Upper lobe of left lung (tissue), 6 donors: ENCODE results near the gene QRICH1. TPM values are rescaled to one million over a fixed set of nuclear protein-coding genes. Genes with fewer than 3 reads are reported as not detected.

Experiments used
- ATAC-seq, 2 donors: fragments of 200-7000 bp; cut with Tn5 transposase; one replicate each; pipeline ENCODE4 v1.9.1; 2022; ENCODE audit warnings: mild to moderate bottlenecking in 2 of 2, moderate library complexity in 2 of 2; ENCODE audit not compliant: low FRiP score in 2 of 2
- DNase-seq, 2 donors: peaks; one replicate each; pipeline ENCODE4 v3.0.0-alpha.2; 2019 to 2020
- H3K27ac ChIP-seq, 4 donors: fragments of 200-600 bp; sonication (generic); one replicate each; pipeline ENCODE4 v1.5.1; 2016 to 2019
- H3K27me3 ChIP-seq, 4 donors: fragments of 200-600 bp; sonication (generic); one replicate each; pipeline ENCODE4 v1.5.1; 2017 to 2019
- H3K36me3 ChIP-seq, 4 donors: fragments of 200-600 bp; sonication (generic); one replicate each; pipeline ENCODE4 v1.5.1; 2016 to 2019
- H3K4me1 ChIP-seq, 4 donors: fragments of 200-600 bp; sonication (generic); one replicate each; pipeline ENCODE4 v1.5.1; 2018 to 2019
- H3K4me3 ChIP-seq, 4 donors: fragments of 200-600 bp; sonication (generic); one replicate each; pipeline ENCODE4 v1.5.1; 2017 to 2019; ENCODE audit warnings: mild to moderate bottlenecking in 2 of 4, moderate library complexity in 1 of 4
- H3K9me3 ChIP-seq, 4 donors: fragments of 200-600 bp; sonication (generic); one replicate each; pipeline ENCODE4 v1.5.1; 2018 to 2019
- EP300 ChIP-seq, 4 donors: sonication (generic); formaldehyde crosslinking; IDR thresholded peaks; one replicate each; pipeline ENCODE4 v1.5.1; 2017; ENCODE audit warnings: antibody characterized with exemption in 4 of 4, control low read depth in 2 of 4
- POLR2A ChIP-seq, 4 donors: fragments of 450-650 bp; IDR thresholded peaks; one replicate each; pipeline ENCODE4 v1.5.1; 2016 to 2017; ENCODE audit warnings: antibody characterized with exemption in 4 of 4, mild to moderate bottlenecking in 2 of 4
- POLR2AphosphoS5 ChIP-seq, 2 donors: sonication (generic); formaldehyde crosslinking; IDR thresholded peaks; one replicate each; pipeline ENCODE4 v1.5.1; 2017; ENCODE audit warnings: antibody characterized with exemption in 2 of 2
- WGBS, 2 donors: methylation state at CpG; one replicate each; pipeline ENCODE4 v1.1.5; 2017 to 2018; 5-methylcytosine and 5-hydroxymethylcytosine counted together
- small RNA-seq, 4 donors: library from RNA; depleted of rRNA; stranded (forward); fragments of <200 nt; gene quantifications; one replicate each; pipeline ENCODE3, GENCODE V24; 2016
- total RNA-seq, 6 donors: library from RNA; depleted of rRNA in 4 of 6; stranded (reverse); fragments of >200 nt in 4 of 6; gene quantifications; one replicate each; pipeline versions ENCODE4 v1.1.0 to v1.2.1, GENCODE V29; 2016 to 2021
- TF ChIP-seq, protein P1 (sequence below), 6 experiments: fragments of 450-650 bp in 4 of 6; fragments of 200-600 bp in 2 of 6; sonication (generic) in 2 of 6; IDR thresholded peaks; one replicate each; pipeline ENCODE4 v1.5.1; 2016 to 2019; ENCODE audit warnings: antibody characterized with exemption in 6 of 6
- donor health status: DM: no; HTN: no; CAD: no; lungs with moderate emphysema.
- donor health status: DM: no; HTN: yes; CAD: no; lungs with severe emphysema.

The QRICH1 gene
- total RNA-seq, 6 donors from 2014 or later: 65.6 to 145 (median 74.2) TPM

DNA sequence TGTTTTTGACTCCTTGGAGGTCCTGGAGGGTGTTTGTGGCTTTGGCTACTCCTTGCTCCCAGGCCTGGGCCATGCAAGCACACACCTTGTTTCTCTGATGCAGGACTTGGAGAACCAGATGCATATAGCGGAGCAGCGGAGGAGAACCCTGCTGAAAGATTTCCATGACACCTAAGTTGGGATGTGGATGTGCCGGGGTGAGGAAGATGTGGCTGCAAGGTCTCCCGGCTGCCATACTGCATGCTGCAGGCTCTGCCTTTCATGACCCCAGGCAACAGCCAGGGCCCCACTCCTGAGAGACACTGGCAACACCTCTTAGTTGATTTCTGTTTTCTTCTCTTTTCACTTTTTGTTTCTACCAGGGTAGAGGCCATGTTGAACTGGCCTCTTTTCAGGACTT is 110.8 kb downstream of the QRICH1 start:
- no peak for DNase-seq
- WGBS, 2 donors: 93 to 97% methylated on average over 4 of the region's 4 CpGs
- H3K4me1 ChIP-seq: peaks cover 0 to 5% (median 1%) of the 10 kb centered on the region in 4 donors
- no peak overlapping the region for H3K27ac ChIP-seq
- TF ChIP-seq EP300 (IDR thresholded peaks at IDR 0.05) (no peak), POLR2AphosphoS5 (IDR thresholded peaks at IDR 0.05) (no peak), POLR2A (IDR thresholded peaks at IDR 0.05) (no peak)
- TF ChIP-seq, protein P1, sequence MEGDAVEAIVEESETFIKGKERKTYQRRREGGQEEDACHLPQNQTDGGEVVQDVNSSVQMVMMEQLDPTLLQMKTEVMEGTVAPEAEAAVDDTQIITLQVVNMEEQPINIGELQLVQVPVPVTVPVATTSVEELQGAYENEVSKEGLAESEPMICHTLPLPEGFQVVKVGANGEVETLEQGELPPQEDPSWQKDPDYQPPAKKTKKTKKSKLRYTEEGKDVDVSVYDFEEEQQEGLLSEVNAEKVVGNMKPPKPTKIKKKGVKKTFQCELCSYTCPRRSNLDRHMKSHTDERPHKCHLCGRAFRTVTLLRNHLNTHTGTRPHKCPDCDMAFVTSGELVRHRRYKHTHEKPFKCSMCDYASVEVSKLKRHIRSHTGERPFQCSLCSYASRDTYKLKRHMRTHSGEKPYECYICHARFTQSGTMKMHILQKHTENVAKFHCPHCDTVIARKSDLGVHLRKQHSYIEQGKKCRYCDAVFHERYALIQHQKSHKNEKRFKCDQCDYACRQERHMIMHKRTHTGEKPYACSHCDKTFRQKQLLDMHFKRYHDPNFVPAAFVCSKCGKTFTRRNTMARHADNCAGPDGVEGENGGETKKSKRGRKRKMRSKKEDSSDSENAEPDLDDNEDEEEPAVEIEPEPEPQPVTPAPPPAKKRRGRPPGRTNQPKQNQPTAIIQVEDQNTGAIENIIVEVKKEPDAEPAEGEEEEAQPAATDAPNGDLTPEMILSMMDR (IDR thresholded peaks at IDR 0.05): no peak
- no peaks in the 10 kb centered on the region for H3K9me3 ChIP-seq
- no peaks in the 10 kb centered on the region for H3K27me3 ChIP-seq
- H3K4me3 ChIP-seq: no peak overlapping the region
- peaks cover 22 to 79% (median 67%) of the 10 kb centered on the region in 4 donors for H3K36me3 ChIP-seq
- ATAC-seq: no peak

DNA sequence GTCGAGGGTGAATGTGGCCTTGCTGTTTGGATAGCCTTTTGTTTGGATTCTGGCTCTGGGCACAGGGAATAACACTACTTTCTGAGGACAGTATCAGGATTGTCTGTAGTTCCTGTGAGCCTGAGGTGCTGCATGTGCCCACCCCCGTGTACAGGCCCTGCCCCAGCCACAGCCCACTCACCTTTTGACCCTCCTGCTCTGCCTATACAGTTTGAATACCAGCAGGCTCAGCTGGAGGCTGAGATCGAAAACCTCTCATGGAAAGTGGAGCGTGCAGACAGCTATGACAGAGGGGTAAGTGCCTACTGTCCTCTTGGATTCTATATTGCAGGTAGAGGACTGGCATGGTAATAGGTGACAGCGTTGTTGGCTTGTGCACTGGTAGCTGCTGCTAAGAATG is 111.2 kb downstream of the QRICH1 start:
- DNase-seq (no peak), ATAC-seq (no peak)
- 81 to 86% methylated on average over 5 of the region's 5 CpGs for WGBS, 2 donors
- H3K27ac ChIP-seq: no peak overlapping the region
- TF ChIP-seq POLR2AphosphoS5 (IDR thresholded peaks at IDR 0.05): no peak
- TF ChIP-seq POLR2A (IDR thresholded peaks at IDR 0.05): no peak
- TF ChIP-seq, protein P1 (IDR thresholded peaks at IDR 0.05): no peak
- no peak for TF ChIP-seq EP300 (IDR thresholded peaks at IDR 0.05)
- no peaks in the 10 kb centered on the region for H3K9me3 ChIP-seq
- H3K36me3 ChIP-seq: peaks cover 25 to 83% (median 69%) of the 10 kb centered on the region in 4 donors
- H3K27me3 ChIP-seq: no peaks in the 10 kb centered on the region
- peaks cover 0 to under 1% (median 0%) of the 10 kb centered on the region in 4 donors for H3K4me1 ChIP-seq
- H3K4me3 ChIP-seq: no peak overlapping the region

DNA sequence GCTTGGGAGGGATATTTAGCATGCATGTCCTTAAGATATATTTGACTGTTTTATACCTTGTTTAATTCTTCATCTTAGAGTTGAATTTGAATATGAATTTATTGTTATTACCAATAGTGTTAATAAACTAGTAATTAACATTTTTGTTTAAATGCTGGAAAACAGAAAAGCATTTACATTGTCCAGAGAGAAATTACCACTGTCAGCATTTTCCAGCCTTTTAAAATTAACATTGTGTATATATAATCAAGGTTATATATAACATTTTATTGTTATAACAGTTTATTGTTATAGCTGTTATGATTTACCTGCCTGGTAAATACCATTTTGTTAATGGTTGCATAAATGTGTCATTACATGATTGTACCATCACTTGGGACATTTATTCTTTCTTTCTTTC is 111.9 kb downstream of the QRICH1 start:
- Histone ChIP-seq H3K27ac (no peak overlapping the region), H3K27me3 (no peaks in the 10 kb centered on the region), H3K4me1 (no peaks in the 10 kb centered on the region), H3K4me3 (no peak overlapping the region), H3K9me3 (no peaks in the 10 kb centered on the region), H3K36me3 (peaks cover 25 to 90% (median 75%) of the 10 kb centered on the region in 4 donors)
- TF ChIP-seq POLR2AphosphoS5 (IDR thresholded peaks at IDR 0.05) (no peak), EP300 (IDR thresholded peaks at IDR 0.05) (no peak), POLR2A (IDR thresholded peaks at IDR 0.05) (no peak)
- TF ChIP-seq, protein P1 (IDR thresholded peaks at IDR 0.05): no peak
- ATAC-seq (no peak), DNase-seq (no peak)

DNA sequence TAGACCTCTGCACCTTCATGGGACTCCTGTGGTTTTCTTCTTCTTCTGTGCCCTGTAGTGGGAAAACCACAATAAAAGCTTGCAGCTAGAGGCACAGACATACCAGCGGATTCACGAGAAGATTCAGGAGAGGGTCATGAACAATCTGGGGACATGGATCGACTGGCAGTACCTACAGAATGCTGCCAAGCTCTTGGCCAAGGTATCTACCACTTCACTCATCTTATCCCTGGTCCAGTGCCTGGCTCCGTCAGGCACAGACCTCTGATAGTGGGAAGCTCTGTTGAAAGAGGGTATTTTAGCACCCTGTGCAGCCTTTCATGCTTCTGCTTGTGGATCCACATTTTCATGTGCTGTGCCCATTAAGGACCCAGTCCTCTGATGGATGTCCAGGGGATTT is 113.6 kb downstream of the QRICH1 start:
- TF ChIP-seq EP300 (IDR thresholded peaks at IDR 0.05): no peak
- TF ChIP-seq POLR2A (IDR thresholded peaks at IDR 0.05): no peak
- TF ChIP-seq, protein P1 (IDR thresholded peaks at IDR 0.05): no peak
- TF ChIP-seq POLR2AphosphoS5 (IDR thresholded peaks at IDR 0.05): no peak
- Histone ChIP-seq H3K27me3 (no peaks in the 10 kb centered on the region), H3K36me3 (peaks cover 38 to 96% (median 80%) of the 10 kb centered on the region in 4 donors), H3K9me3 (no peaks in the 10 kb centered on the region), H3K4me1 (no peaks in the 10 kb centered on the region), H3K27ac (no peak overlapping the region), H3K4me3 (no peak overlapping the region)
- 93 to 96% methylated on average over 4 of the region's 4 CpGs for WGBS, 2 donors
- DNase-seq: no peak
- no peak for ATAC-seq

Small RNA genes lying within 50 kb of the gene (small RNA-seq; reads per million reads assigned to genes)
- 4,126 to 8,807 (median 6,300) reads per million in 4 donors for gene MIR191
- 18.7 to 63.9 (median 33.7) reads per million in 4 donors for gene MIR425
- 0 reads per million in 4 donors for gene RN7SL182P

Other genes starting within 250 kb of the QRICH1 start
- 10 to 100 TPM; 13.0 to 62.3 (median 31.4) TPM for gene PRKAR2A, start 246.2 kb downstream of the QRICH1 start, total RNA-seq
- 10 to 100 TPM; 15.1 to 32.7 (median 19.2) TPM for gene SLC25A20, start 195.2 kb downstream of the QRICH1 start, total RNA-seq
- 100 to 1,000 TPM in 2 of 6 donors, 10 to 100 TPM in 4; 81.2 to 190 (median 91.0) TPM for gene ARIH2, start 175.2 kb downstream of the QRICH1 start, total RNA-seq
- gene P4HTM, start 103.8 kb downstream of the QRICH1 start, total RNA-seq: 100 to 1,000 TPM in 1 of 6 donors, 10 to 100 TPM in 5; 44.2 to 184 (median 69.9) TPM
- 100 to 1,000 TPM; 100 to 279 (median 123) TPM for gene WDR6, start 86.7 kb downstream of the QRICH1 start, total RNA-seq
- 10 to 100 TPM; 28.5 to 67.1 (median 35.7) TPM for gene DALRD3, start 75.5 kb downstream of the QRICH1 start, total RNA-seq
- gene NDUFAF3, start 72.0 kb downstream of the QRICH1 start, total RNA-seq: 100 to 1,000 TPM in 3 of 6 donors, 10 to 100 TPM in 3; 75.4 to 166 (median 101) TPM
- 100 to 1,000 TPM in 3 of 6 donors, 10 to 100 TPM in 3; 67.1 to 142 (median 97.3) TPM for gene IMPDH2, start 64.7 kb downstream of the QRICH1 start, total RNA-seq
- 100 to 1,000 TPM; 143 to 256 (median 191) TPM for gene QARS1, start 10.7 kb upstream of the QRICH1 start, total RNA-seq
- gene USP19, start 26.8 kb upstream of the QRICH1 start, total RNA-seq: 10 to 100 TPM; 42.6 to 76.4 (median 57.2) TPM
- 100 to 1,000 TPM; 349 to 904 (median 555) TPM for gene LAMB2, start 39.0 kb upstream of the QRICH1 start, total RNA-seq
- gene CCDC71, start 72.3 kb upstream of the QRICH1 start, total RNA-seq: 10 to 100 TPM; 20.7 to 31.6 (median 26.0) TPM
- 10 to 100 TPM; 21.9 to 60.8 (median 32.7) TPM for gene KLHDC8B, start 77.5 kb upstream of the QRICH1 start, total RNA-seq
- 10 to 100 TPM in 1 of 6 donors, 1 to 10 TPM in 5; 4.2 to 15.7 (median 7.1) TPM for gene C3orf62, start 183.2 kb upstream of the QRICH1 start, total RNA-seq
- 100 to 1,000 TPM in 2 of 6 donors, 10 to 100 TPM in 4; 28.1 to 190 (median 66.9) TPM for gene USP4, start 246.0 kb upstream of the QRICH1 start, total RNA-seq